Activated CD4-positive, alpha-beta T cell treated with anti-CD3 and anti-CD28 coated beads for 36 hours (primary cell): ENCODE data around the gene MRC1. TPM values are rescaled to one million over a fixed set of nuclear protein-coding genes. Genes with fewer than 3 reads are reported as not detected.
A peak's percentile ranks its signal among the peaks of the same experiment; 100 is the strongest.
"Not testable (repeated sequence)": the region's sequence is repeated elsewhere in the genome, so short reads cannot be mapped to it uniquely, and the experiment has no call there.

Source experiments
- ATAC-seq: fragments of 200-7000 bp; cut with Tn5 transposase; one replicate; pipeline ENCODE4 v1.10.0; 2021; ENCODE audit warnings: mild to moderate bottlenecking, moderate library complexity
- CTCF ChIA-PET: fragments of 350-600 bp; sonication (Branson Sonifier 250); formaldehyde crosslinking; loops from one replicate; lab custom pipeline; 2021; ENCODE audit warnings: antibody characterized with exemption; lab: Charles Lee
- POLR2A ChIA-PET: fragments of 350-600 bp; sonication (Branson Sonifier 250); formaldehyde crosslinking; loops from one replicate; lab custom pipeline; 2021; ENCODE audit warnings: antibody characterized with exemption, inconsistent platforms; lab: Charles Lee
- DNase-seq: peaks from one replicate; pipeline ENCODE4 v3.0.0-alpha.2; 2020
- H3K27ac Mint-ChIP-seq: one replicate; pipeline ENCODE4 v1.8.0; 2021; ENCODE audit warnings: mixed read lengths
- H3K27me3 Mint-ChIP-seq: one replicate; pipeline ENCODE4 v1.8.0; 2021; ENCODE audit warnings: mixed read lengths
- H3K36me3 Mint-ChIP-seq: one replicate; pipeline ENCODE4 v1.8.0; 2021; ENCODE audit warnings: low read depth, mixed read lengths
- H3K4me1 Mint-ChIP-seq: one replicate; pipeline ENCODE4 v1.8.0; 2021; ENCODE audit warnings: mixed read lengths
- H3K4me3 Mint-ChIP-seq: one replicate; pipeline ENCODE4 v1.8.0; 2021; ENCODE audit warnings: mild to moderate bottlenecking, moderate library complexity, mixed read lengths
- H3K9me3 Mint-ChIP-seq: one replicate; pipeline ENCODE4 v1.8.0; 2021; ENCODE audit warnings: low read depth, mixed read lengths
- intact Hi-C, 2 experiments: fragments of 100-400 bp; cut with DNase I in 1 of 2; cut with micrococcal nuclease in 1 of 2; formaldehyde crosslinking; loops; one replicate each; pipeline versions ENCODE4 v1.14.2 to v1.15.1; 2022 to 2024; cut with DNase I, micrococcal nuclease
- microRNA-seq: library from miRNA; unstranded; fragments of <30 nt; microRNA quantifications from one replicate; pipeline ENCODE4 v1.2.0, GENCODE V29; 2021; ENCODE audit warnings: borderline replicate concordance
- total RNA-seq, 2 experiments: library from RNA; stranded (reverse); gene quantifications; one replicate each; pipeline ENCODE4 v1.2.3, GENCODE V29; 2021

Gene MRC1
- total RNA-seq, 2 experiments from 2014 or later, result 0.04 to 0.05 TPM

GRCh38 chr10:17950726-17951125 lies 141.6 kb downstream of the MRC1 start:
- intact Hi-C loops, result no loop called here
- Mint-ChIP-seq H3K27ac (no peak overlapping the region), H3K4me3 (no peak overlapping the region), H3K4me1 (no peaks in the 10 kb centered on the region), H3K36me3 (no peaks in the 10 kb centered on the region), H3K27me3 (peaks cover 2% of the 10 kb centered on the region), H3K9me3 (no peaks in the 10 kb centered on the region)
- ChIA-PET CTCF (no interaction called here), POLR2A (no interaction called here)
- no peak for DNase-seq
- ATAC-seq, result no peak

DNA sequence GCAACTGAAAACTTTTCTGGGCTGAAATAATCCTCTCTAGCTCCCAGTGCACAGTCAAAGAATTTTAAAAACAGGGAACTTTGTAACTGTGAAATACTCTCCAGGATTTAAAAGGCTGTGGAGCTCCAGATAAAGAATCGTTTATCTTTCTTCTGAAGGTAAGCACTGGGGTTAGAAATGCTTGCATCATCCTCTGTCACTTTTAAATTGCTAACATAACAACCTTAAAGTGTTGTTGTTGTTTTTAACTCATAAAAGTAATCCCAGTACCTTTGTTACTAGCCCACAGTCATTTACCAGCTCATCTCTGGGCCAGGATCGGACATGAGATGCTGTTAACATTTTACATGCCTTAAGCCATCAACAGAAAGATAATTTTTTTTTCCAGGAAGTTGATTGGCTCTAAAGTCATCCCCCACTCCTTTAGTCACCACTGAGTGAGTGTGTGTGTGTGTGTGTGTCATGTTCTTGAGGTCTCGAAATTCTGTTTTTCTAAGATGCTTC lies 142.8 kb downstream of the MRC1 start, which contains the start of gene SLC39A12:
SLC39A12 (plus strand) TSS at position 51 of the 504 bp plus-strand sequence. CDS start 1,359 bp downstream, outside the sequence.
- H3K9me3 Mint-ChIP-seq, result no peaks in the 10 kb centered on the region
- no peak within 1 kb of the TSS for H3K4me3 Mint-ChIP-seq
- CTCF ChIA-PET, result interaction anchor here (1.0 kb wide), 1 partner anchor 9 kb away, joined by 4 read pairs; no protein-coding TSS in a partner anchor
- H3K4me1 Mint-ChIP-seq, result no peaks in the 10 kb centered on the region
- POLR2A ChIA-PET, result no interaction called here
- H3K27me3 Mint-ChIP-seq, result peaks cover 2% of the 10 kb centered on the region
- intact Hi-C loops, result no loop called here
- H3K27ac Mint-ChIP-seq, result no peak within 1 kb of the TSS
- no peak for DNase-seq
- H3K36me3 Mint-ChIP-seq, result no peaks in the 10 kb centered on the region
- peak; percentile 26 for ATAC-seq

- intact Hi-C loops, H3K27me3 Mint-ChIP-seq, H3K4me3 Mint-ChIP-seq, ATAC-seq, H3K9me3 Mint-ChIP-seq, H3K27ac Mint-ChIP-seq, CTCF ChIA-PET, POLR2A ChIA-PET, DNase-seq, H3K36me3 Mint-ChIP-seq, H3K4me1 Mint-ChIP-seq: not testable (repeated sequence)
Measured at GRCh38 chr10:17954372-17954771, 145.2 kb downstream of the MRC1 start.

- ATAC-seq, result no peak
- Mint-ChIP-seq H3K9me3 (peaks cover 3% of the 10 kb centered on the region), H3K27ac (no peak overlapping the region), H3K4me1 (no peaks in the 10 kb centered on the region), H3K36me3 (no peaks in the 10 kb centered on the region), H3K27me3 (no peaks in the 10 kb centered on the region), H3K4me3 (no peak overlapping the region)
- ChIA-PET POLR2A (no interaction called here), CTCF (interaction anchor here (0.6 kb wide), 1 partner anchor 249 kb away, joined by 3 read pairs; no protein-coding TSS in a partner anchor)
- intact Hi-C loops, result no loop called here
- no peak for DNase-seq
Measured at GRCh38 chr10:17954861-17955260, 145.7 kb downstream of the MRC1 start.

GRCh38 chr10:17958049-17958448 lies 148.9 kb downstream of the MRC1 start:
- POLR2A ChIA-PET, result no interaction called here
- ATAC-seq, result no peak
- CTCF ChIA-PET, result no interaction called here
- H3K4me3 Mint-ChIP-seq, result no peak overlapping the region
- intact Hi-C loops, result no loop called here
- no peaks in the 10 kb centered on the region for H3K27me3 Mint-ChIP-seq
- DNase-seq, result no peak
- no peaks in the 10 kb centered on the region for H3K36me3 Mint-ChIP-seq
- H3K4me1 Mint-ChIP-seq, result no peaks in the 10 kb centered on the region
- peaks cover 4% of the 10 kb centered on the region for H3K9me3 Mint-ChIP-seq
- H3K27ac Mint-ChIP-seq, result no peak overlapping the region

GRCh38 chr10:17959870-17960269 lies 150.7 kb downstream of the MRC1 start:
- no peak overlapping the region for H3K27ac Mint-ChIP-seq
- CTCF ChIA-PET, result no interaction called here
- peaks cover 4% of the 10 kb centered on the region for H3K9me3 Mint-ChIP-seq
- H3K36me3 Mint-ChIP-seq, result no peaks in the 10 kb centered on the region
- intact Hi-C loops, result no loop called here
- H3K27me3 Mint-ChIP-seq, result no peaks in the 10 kb centered on the region
- H3K4me1 Mint-ChIP-seq, result no peaks in the 10 kb centered on the region
- POLR2A ChIA-PET, result no interaction called here
- H3K4me3 Mint-ChIP-seq, result no peak overlapping the region
- DNase-seq (no peak), ATAC-seq (no peak)

Small RNAs within 50 kb of the gene (microRNA-seq; reads per million reads assigned to microRNA genes)
- not detected for gene MIR511

Other genes with a start within 250 kb of the MRC1 start
- 1 to 10 TPM; 1.7 to 2.2 TPM for gene HACD1, start 192.0 kb upstream of the MRC1 start, total RNA-seq
- 10 to 100 TPM; 17.9 to 23.8 TPM for gene STAM, start 165.2 kb upstream of the MRC1 start, total RNA-seq
- under 1 TPM; 0.02 to 0.05 TPM for gene TMEM236, start 57.1 kb upstream of the MRC1 start, total RNA-seq
- gene SLC39A12, start 142.6 kb downstream of the MRC1 start, total RNA-seq, result not detected